Measurements from ENCODE around the gene TENM3. TPM values are rescaled to one million over a fixed set of nuclear protein-coding genes. Genes with fewer than 3 reads are reported as not detected.

TENM3 gene
- total RNA-seq, 1 donor from 2014 or later, result 106 TPM

DNA sequence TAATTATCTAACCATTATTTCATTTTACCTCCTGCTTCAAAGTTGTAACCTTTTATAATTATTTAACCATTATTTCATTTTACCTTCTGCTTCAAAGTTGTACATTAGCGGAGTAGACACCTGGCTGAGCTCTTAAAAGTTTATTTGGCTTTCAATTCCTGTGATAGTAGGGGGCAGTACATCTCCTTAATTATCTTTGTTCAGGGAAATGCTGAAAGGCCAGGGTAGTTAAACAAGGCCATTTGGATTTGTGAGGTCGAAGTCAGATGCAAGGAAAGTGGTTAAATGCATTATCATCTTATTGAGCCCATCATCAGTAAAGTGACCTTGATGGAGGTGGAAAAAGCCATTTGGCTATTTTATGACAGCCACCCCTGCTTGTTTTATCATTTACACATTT is 210.6 kb downstream of the TENM3 start:
- H3K27me3 Mint-ChIP-seq (ENCODE audit: low read depth), result no peaks in the 10 kb centered on the region

GRCh38 chr4:182454440-182455013 is 211.3 kb downstream of the TENM3 start:
- no peak for DNase-seq (ENCODE audit: low spot score in 2 of 2, unreplicated experiment in 2 of 2)
- Mint-ChIP-seq H3K9me3 (no peaks in the 10 kb centered on the region), H3K4me3 (no peak overlapping the region), H3K27ac (no peak overlapping the region), H3K4me1 (peaks cover 58% of the 10 kb centered on the region), H3K36me3 (no peaks in the 10 kb centered on the region), H3K27me3 (ENCODE audit: low read depth) (no peaks in the 10 kb centered on the region)
- TF ChIP-seq, protein P1, sequence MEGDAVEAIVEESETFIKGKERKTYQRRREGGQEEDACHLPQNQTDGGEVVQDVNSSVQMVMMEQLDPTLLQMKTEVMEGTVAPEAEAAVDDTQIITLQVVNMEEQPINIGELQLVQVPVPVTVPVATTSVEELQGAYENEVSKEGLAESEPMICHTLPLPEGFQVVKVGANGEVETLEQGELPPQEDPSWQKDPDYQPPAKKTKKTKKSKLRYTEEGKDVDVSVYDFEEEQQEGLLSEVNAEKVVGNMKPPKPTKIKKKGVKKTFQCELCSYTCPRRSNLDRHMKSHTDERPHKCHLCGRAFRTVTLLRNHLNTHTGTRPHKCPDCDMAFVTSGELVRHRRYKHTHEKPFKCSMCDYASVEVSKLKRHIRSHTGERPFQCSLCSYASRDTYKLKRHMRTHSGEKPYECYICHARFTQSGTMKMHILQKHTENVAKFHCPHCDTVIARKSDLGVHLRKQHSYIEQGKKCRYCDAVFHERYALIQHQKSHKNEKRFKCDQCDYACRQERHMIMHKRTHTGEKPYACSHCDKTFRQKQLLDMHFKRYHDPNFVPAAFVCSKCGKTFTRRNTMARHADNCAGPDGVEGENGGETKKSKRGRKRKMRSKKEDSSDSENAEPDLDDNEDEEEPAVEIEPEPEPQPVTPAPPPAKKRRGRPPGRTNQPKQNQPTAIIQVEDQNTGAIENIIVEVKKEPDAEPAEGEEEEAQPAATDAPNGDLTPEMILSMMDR (IDR thresholded peaks at IDR 0.05; ENCODE audit: unreplicated experiment), result no peak

More for the DNA sequence above, 210.6 kb downstream of the TENM3 start:
- H3K36me3 Mint-ChIP-seq, result no peaks in the 10 kb centered on the region
- H3K9me3 Mint-ChIP-seq, result no peaks in the 10 kb centered on the region
- TF ChIP-seq, protein P1 (IDR thresholded peaks at IDR 0.05; ENCODE audit: unreplicated experiment), result no peak
- H3K4me3 Mint-ChIP-seq, result no peak overlapping the region
- DNase-seq (ENCODE audit: low spot score in 2 of 2, unreplicated experiment in 2 of 2), result no peak
- no peak overlapping the region for H3K27ac Mint-ChIP-seq
- H3K4me1 Mint-ChIP-seq, result peaks cover 57% of the 10 kb centered on the region

- Mint-ChIP-seq H3K36me3 (no peaks in the 10 kb centered on the region), H3K27me3 (ENCODE audit: low read depth) (no peaks in the 10 kb centered on the region), H3K4me3 (no peak overlapping the region), H3K27ac (no peak overlapping the region), H3K4me1 (no peaks in the 10 kb centered on the region), H3K9me3 (no peaks in the 10 kb centered on the region)
- TF ChIP-seq, protein P1 (IDR thresholded peaks at IDR 0.05; ENCODE audit: unreplicated experiment), result no peak
- DNase-seq (ENCODE audit: low spot score in 2 of 2, unreplicated experiment in 2 of 2), result no peak
These were observed 221.9 kb downstream of the TENM3 start for GRCh38 chr4:182465114-182465513.

DNA sequence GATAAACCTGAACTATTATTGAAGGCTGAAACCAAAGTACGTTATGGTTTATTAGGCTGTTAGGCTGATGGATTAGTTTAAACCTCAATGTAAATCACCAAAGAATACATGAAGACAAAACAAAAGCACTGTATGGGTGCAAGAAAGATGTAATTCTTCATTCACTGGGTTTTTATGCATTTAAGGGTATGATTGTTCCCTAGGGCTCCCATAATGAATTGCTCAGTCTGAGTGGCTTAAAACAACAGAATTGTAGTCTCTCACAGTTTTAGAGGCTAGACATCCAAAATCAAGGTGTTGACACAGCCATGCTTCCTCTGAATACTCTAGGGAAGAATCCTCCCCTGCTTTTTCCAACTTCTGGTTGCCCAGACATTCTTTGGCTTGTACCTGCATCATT is 222.8 kb downstream of the TENM3 start:
- TF ChIP-seq, protein P1 (IDR thresholded peaks at IDR 0.05; ENCODE audit: unreplicated experiment), result no peak
- H3K4me1 Mint-ChIP-seq, result no peaks in the 10 kb centered on the region
- H3K36me3 Mint-ChIP-seq, result no peaks in the 10 kb centered on the region
- no peaks in the 10 kb centered on the region for H3K9me3 Mint-ChIP-seq
- no peak overlapping the region for H3K4me3 Mint-ChIP-seq
- DNase-seq (ENCODE audit: low spot score in 2 of 2, unreplicated experiment in 2 of 2), result no peak
- H3K27me3 Mint-ChIP-seq (ENCODE audit: low read depth), result no peaks in the 10 kb centered on the region
- no peak overlapping the region for H3K27ac Mint-ChIP-seq

GRCh38 chr4:182470215-182470614 is 227.0 kb downstream of the TENM3 start:
- Mint-ChIP-seq H3K27ac (no peak overlapping the region), H3K36me3 (peaks cover 6% of the 10 kb centered on the region), H3K27me3 (ENCODE audit: low read depth) (no peaks in the 10 kb centered on the region), H3K4me1 (no peaks in the 10 kb centered on the region), H3K9me3 (peaks cover 9% of the 10 kb centered on the region), H3K4me3 (no peak overlapping the region)
- TF ChIP-seq, protein P1 (IDR thresholded peaks at IDR 0.05; ENCODE audit: unreplicated experiment), result no peak
- no peak for DNase-seq (ENCODE audit: low spot score in 2 of 2, unreplicated experiment in 2 of 2)

- H3K4me3 Mint-ChIP-seq, result no peak overlapping the region
- peaks cover 2% of the 10 kb centered on the region for H3K4me1 Mint-ChIP-seq
- H3K27me3 Mint-ChIP-seq (ENCODE audit: low read depth), result no peaks in the 10 kb centered on the region
- TF ChIP-seq, protein P1 (IDR thresholded peaks at IDR 0.05; ENCODE audit: unreplicated experiment), result no peak
- H3K27ac Mint-ChIP-seq, result no peak overlapping the region
- H3K9me3 Mint-ChIP-seq, result peaks cover 9% of the 10 kb centered on the region
- DNase-seq (ENCODE audit: low spot score in 2 of 2, unreplicated experiment in 2 of 2), result no peak
- peaks cover 6% of the 10 kb centered on the region for H3K36me3 Mint-ChIP-seq
These were observed 232.3 kb downstream of the TENM3 start for GRCh38 chr4:182475539-182475938.

Data from mesothelial cell of epicardium (in vitro differentiated cells).